Endothelial cell (in vitro differentiated cells): ENCODE data around the gene ZBP1. TPM values are rescaled to one million over a fixed set of nuclear protein-coding genes. Genes with fewer than 3 reads are reported as not detected.
"Not testable (repeated sequence)": the region's sequence is repeated elsewhere in the genome, so short reads cannot be mapped to it uniquely, and the experiment has no call there.

Experiments used
- DNase-seq: peaks from one replicate; pipeline ENCODE4 v3.0.0; 2021; ENCODE audit warnings: low spot score
- H3K27ac Mint-ChIP-seq: one replicate; pipeline ENCODE4 v1.8.0; 2021; ENCODE audit warnings: mixed read lengths, inconsistent platforms; ENCODE audit not compliant: unreplicated experiment
- H3K27me3 Mint-ChIP-seq: one replicate; pipeline ENCODE4 v1.8.0; 2021; ENCODE audit warnings: mild to moderate bottlenecking, moderate library complexity, mixed read lengths, inconsistent platforms; ENCODE audit not compliant: unreplicated experiment
- H3K36me3 Mint-ChIP-seq: one replicate; pipeline ENCODE4 v1.8.0; 2021; ENCODE audit warnings: mild to moderate bottlenecking, low read depth, mixed read lengths, inconsistent platforms; ENCODE audit not compliant: unreplicated experiment
- H3K4me1 Mint-ChIP-seq: one replicate; pipeline ENCODE4 v1.8.0; 2021; ENCODE audit warnings: mild to moderate bottlenecking, mixed read lengths, inconsistent platforms; ENCODE audit not compliant: unreplicated experiment
- H3K4me3 Mint-ChIP-seq: one replicate; pipeline ENCODE4 v1.8.0; 2021; ENCODE audit warnings: mild to moderate bottlenecking, mixed read lengths, inconsistent platforms; ENCODE audit not compliant: unreplicated experiment
- H3K9me3 Mint-ChIP-seq: one replicate; pipeline ENCODE4 v1.8.0; 2021; ENCODE audit warnings: mixed read lengths, inconsistent platforms; ENCODE audit not compliant: unreplicated experiment
- total RNA-seq: library from RNA; stranded (reverse); fragmentation: NEBNext Ultra II Directional; extraction: Animal tissue kit (Norgen Biotek cat#: 25700); gene quantifications from one replicate; pipeline ENCODE4 v1.2.1, GENCODE V29; 2021; ENCODE audit not compliant: unreplicated experiment
- TF ChIP-seq, protein P1 (sequence below): fragments of 200-600 bp; sonication (generic); IDR thresholded peaks from one replicate; pipeline ENCODE4 v1.5.0; 2021; ENCODE audit warnings: antibody characterized with exemption; ENCODE audit not compliant: unreplicated experiment

ZBP1 gene
- total RNA-seq, 1 donor from 2014 or later: not detected

DNA sequence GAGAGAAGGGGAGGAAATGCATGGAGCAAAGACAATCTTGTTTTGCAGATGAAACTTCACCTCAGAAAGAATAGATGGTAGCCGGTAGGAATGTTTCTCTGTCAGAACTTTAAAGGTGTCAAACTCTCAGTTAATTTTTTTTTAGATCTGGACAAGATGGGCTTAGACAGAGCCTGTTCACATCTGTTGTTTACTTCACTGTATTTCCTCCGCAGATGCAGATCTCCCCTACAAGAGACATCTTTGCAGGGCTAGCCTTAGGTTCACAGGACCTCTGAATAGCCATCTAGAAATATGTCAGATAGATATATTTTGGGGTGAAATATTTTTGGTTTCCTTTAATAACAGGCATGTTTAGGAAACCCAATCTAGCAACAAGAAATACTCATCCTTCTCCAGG is 12.1 kb upstream of the ZBP1 start:
- Mint-ChIP-seq H3K27ac (no peak overlapping the region), H3K36me3 (no peaks in the 10 kb centered on the region), H3K4me3 (no peak overlapping the region), H3K27me3 (no peaks in the 10 kb centered on the region), H3K9me3 (no peaks in the 10 kb centered on the region), H3K4me1 (peaks cover 8% of the 10 kb centered on the region)
- TF ChIP-seq, protein P1, sequence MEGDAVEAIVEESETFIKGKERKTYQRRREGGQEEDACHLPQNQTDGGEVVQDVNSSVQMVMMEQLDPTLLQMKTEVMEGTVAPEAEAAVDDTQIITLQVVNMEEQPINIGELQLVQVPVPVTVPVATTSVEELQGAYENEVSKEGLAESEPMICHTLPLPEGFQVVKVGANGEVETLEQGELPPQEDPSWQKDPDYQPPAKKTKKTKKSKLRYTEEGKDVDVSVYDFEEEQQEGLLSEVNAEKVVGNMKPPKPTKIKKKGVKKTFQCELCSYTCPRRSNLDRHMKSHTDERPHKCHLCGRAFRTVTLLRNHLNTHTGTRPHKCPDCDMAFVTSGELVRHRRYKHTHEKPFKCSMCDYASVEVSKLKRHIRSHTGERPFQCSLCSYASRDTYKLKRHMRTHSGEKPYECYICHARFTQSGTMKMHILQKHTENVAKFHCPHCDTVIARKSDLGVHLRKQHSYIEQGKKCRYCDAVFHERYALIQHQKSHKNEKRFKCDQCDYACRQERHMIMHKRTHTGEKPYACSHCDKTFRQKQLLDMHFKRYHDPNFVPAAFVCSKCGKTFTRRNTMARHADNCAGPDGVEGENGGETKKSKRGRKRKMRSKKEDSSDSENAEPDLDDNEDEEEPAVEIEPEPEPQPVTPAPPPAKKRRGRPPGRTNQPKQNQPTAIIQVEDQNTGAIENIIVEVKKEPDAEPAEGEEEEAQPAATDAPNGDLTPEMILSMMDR: no peak
- DNase-seq: no peak

DNA sequence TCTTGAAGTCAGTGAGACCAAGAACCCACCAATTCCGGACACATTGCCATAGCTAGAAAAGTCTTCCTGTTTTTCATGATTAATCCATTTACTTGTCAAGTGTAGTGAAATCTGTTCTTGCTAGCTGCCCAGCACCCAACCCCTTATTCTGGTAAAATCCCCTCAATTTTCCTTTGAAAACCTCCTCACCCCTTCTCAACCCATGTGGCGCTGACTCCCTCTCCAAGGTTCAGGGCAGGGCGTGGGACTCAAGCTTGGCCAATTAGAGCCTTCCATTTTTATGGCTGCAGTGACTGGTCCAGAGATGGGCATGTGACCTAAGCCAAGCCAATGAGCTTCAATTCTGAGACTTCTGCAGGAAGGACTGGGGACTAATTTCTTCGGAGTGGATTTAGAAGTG is 9.8 kb upstream of the ZBP1 start:
- Mint-ChIP-seq H3K4me1 (peaks cover 8% of the 10 kb centered on the region), H3K27ac (no peak overlapping the region), H3K4me3 (no peak overlapping the region), H3K27me3 (no peaks in the 10 kb centered on the region), H3K36me3 (no peaks in the 10 kb centered on the region), H3K9me3 (no peaks in the 10 kb centered on the region)
- TF ChIP-seq, protein P1: no peak
- no peak for DNase-seq

DNA sequence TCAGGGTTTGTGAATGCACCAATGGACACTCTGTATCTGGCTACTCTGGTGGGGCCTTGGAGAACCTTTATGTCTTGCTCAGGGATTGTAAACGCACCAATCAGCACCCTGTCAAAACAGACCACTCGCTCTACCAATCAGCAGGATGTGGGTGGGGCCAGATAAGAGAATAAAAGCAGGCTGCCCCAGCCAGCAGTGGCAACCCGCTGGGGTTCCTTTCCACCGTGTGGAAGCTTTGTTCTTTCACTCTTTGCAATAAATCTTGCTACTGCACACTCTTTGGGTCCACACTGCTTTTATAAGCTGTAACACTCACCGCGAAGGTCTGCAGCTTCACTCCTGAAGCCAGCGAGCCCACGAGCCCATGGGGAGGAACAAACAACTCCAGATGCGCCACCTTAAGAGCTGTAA is 9.3 kb upstream of the ZBP1 start:
- not testable (repeated sequence) for H3K27me3 Mint-ChIP-seq, H3K4me1 Mint-ChIP-seq, DNase-seq, H3K36me3 Mint-ChIP-seq, H3K4me3 Mint-ChIP-seq, H3K27ac Mint-ChIP-seq, H3K9me3 Mint-ChIP-seq

DNA sequence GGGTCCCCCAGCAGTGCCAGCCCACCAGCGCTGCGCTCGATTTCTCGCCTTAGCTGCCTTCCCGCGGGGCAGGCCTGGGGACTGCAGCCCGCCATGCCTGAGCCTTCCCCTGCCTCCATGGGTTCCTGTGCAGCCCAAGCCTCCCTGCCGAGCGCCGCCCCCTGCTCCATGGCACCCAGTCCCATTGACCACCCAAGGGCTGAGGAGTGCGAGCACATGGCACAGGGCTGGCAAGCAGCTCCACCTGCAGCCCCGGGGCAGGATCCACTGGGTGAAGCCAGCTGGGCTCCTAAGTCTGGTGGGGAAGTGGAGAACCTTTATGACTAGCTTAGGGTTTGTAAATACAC is 8.7 kb upstream of the ZBP1 start:
- not testable (repeated sequence) for H3K4me3 Mint-ChIP-seq, H3K9me3 Mint-ChIP-seq, H3K27ac Mint-ChIP-seq, DNase-seq, H3K4me1 Mint-ChIP-seq, H3K36me3 Mint-ChIP-seq, H3K27me3 Mint-ChIP-seq

DNA sequence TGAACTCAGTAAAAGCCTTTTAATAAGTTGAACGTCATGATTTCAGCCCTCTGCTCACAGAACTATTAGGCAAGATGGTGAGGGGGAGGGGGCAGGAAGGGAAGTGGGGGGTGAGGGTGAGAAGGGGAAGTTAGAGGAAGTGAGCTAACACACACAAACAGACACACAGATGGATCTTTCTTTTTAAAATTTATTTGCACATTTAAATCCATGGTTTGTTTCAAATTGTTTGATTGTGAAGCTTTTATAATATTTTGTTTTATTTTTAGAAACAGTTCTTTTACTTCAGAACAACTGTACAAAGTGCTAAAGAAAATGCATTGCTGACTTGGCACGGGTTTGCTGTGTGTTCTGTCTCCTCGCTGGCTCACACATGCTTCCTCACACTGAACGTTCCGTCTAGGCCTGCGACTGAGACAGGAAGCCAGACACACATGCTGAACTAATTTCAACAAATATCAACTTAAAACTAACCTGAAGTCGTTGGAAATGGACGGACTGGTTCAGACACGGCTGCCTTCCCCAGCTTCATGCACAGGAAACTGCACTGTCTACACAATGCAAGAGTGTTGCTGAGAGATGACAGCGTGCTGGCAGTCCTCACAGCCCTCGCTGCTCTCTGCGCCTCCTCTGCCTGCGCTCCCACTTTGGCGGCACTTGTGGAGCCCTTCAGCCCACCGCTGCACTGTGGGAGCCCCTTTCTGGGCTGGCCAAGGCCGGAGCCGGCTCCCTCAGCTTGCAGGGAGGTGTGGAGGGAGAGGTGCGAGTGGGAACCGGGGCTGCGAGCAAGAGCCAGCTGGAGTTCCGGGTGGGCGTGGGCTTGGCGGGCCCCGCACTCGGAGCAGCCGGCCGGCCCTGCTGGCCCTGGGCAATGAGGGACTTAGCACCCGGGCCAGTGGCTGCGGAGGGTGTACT is 8.1 kb upstream of the ZBP1 start:
- Mint-ChIP-seq H3K27ac (peak overlapping the region; percentile 93), H3K4me3 (no peak overlapping the region)
- no peak for DNase-seq

DNA sequence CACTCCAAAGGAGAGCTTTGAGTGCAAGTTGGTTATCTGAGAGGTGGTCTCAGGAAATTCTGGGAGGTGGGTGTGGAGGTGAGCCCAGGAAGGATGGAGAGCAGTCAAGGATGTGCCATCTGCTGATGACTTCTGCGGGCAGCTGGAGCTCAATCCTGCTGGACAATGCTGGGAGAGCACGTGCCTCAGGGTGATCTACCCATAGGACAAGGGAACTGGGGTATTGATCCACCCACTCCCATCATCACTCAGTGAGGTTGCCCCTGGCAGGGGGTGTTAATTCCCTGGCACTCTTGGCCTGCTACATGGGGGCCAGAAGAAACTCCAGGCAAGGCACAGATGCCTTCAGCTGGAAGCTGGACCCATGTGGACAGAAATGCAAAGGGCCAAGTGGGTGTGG is 7.1 kb upstream of the ZBP1 start:
- no peak for DNase-seq
- Mint-ChIP-seq H3K4me3 (no peak overlapping the region), H3K27me3 (peaks cover 2% of the 10 kb centered on the region), H3K4me1 (peaks cover 11% of the 10 kb centered on the region), H3K27ac (no peak overlapping the region), H3K36me3 (no peaks in the 10 kb centered on the region), H3K9me3 (no peaks in the 10 kb centered on the region)
- TF ChIP-seq, protein P1: no peak

More for the DNA sequence above, 8.1 kb upstream of the ZBP1 start:
- H3K4me1 Mint-ChIP-seq: peaks cover 8% of the 10 kb centered on the region
- no peaks in the 10 kb centered on the region for H3K36me3 Mint-ChIP-seq
- H3K27me3 Mint-ChIP-seq: no peaks in the 10 kb centered on the region
- TF ChIP-seq, protein P1: no peak
- no peaks in the 10 kb centered on the region for H3K9me3 Mint-ChIP-seq
